ENCODE data around the gene SLC9A7.

GRCh38 chrX:46588263-46588662, 170.7 kb downstream of the SLC9A7 start:
- TF ChIP-seq MAX (IDR thresholded peaks at IDR 0.05; ENCODE audit: low read depth, low read length) = no peak
- TF ChIP-seq CTCF (IDR thresholded peaks at IDR 0.05; ENCODE audit: low read depth, low read length) = no peak
- no peak for TF ChIP-seq POLR2A (IDR thresholded peaks at IDR 0.05; ENCODE audit: extremely low read depth, insufficient read length)
- TF ChIP-seq MYC (IDR thresholded peaks at IDR 0.05; ENCODE audit: low read depth, low read length) = no peak

All from NB4 (cell line).